ENCODE results near the gene KIAA1210. TPM values are rescaled to one million over a fixed set of nuclear protein-coding genes. Genes with fewer than 3 reads are reported as not detected.

Gene KIAA1210
- total RNA-seq, 1 experiment from 2014 or later, result not detected

DNA sequence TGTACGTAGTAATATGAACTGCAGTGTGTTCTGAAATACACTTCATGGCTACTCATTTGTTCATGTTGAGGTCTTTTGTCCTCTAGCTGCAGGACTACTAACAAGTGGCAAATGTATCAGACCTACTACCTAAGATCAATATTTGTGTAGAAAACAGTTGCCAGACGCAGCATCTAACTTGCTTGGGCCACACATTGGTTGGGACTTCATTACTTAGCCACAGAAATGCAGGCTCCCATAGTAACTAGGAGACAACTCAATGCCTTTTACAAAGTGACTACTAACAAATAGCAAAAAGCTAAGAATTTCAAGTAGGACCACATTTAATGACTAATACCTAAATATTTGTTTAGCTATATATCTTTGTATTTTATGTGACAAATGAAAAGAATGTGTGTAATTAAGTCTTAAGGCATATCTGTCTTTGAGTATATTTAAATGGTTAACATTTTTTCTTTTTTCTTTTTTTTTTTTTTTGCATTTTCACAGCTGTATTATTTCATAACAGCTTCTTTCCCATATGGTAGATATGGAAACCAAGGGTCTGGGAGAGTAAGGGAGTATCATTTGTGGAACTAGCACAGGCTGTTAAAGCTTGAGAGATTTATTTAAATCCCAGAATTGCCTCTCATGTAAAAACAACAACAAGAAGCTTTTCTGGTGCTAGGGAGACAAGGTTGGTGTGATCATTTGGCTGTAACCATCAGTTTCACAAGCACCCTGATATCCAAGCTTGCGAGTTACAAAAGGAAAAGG lies 52.2 kb downstream of the KIAA1210 start:
- BruUV-seq (replicated peaks), result no TSS peak
- Histone ChIP-seq H3K4me1 (ENCODE audit: insufficient read depth, low read length, poor library complexity, severe bottlenecking) (no peaks in the 10 kb centered on the region), H3K27ac (ENCODE audit: low read depth, low read length, poor library complexity, severe bottlenecking) (no peak overlapping the region), H3K4me3 (ENCODE audit: low read depth, low read length, poor library complexity, severe bottlenecking) (no peak overlapping the region), H3K9me3 (ENCODE audit: low read depth, low read length, poor library complexity, severe bottlenecking) (no peaks in the 10 kb centered on the region), H3K27me3 (replicated peaks; ENCODE audit: insufficient read depth, low read depth, low read length, poor library complexity) (peaks cover 14% of the 10 kb centered on the region), H3K36me3 (ENCODE audit: insufficient read depth, low read length, poor library complexity, severe bottlenecking) (no peaks in the 10 kb centered on the region)
- intact Hi-C loops (cut with micrococcal nuclease; ENCODE audit: unreplicated experiment), result no loop called here
- CTCF ChIA-PET, result no interaction called here
- TF ChIP-seq, protein P1, sequence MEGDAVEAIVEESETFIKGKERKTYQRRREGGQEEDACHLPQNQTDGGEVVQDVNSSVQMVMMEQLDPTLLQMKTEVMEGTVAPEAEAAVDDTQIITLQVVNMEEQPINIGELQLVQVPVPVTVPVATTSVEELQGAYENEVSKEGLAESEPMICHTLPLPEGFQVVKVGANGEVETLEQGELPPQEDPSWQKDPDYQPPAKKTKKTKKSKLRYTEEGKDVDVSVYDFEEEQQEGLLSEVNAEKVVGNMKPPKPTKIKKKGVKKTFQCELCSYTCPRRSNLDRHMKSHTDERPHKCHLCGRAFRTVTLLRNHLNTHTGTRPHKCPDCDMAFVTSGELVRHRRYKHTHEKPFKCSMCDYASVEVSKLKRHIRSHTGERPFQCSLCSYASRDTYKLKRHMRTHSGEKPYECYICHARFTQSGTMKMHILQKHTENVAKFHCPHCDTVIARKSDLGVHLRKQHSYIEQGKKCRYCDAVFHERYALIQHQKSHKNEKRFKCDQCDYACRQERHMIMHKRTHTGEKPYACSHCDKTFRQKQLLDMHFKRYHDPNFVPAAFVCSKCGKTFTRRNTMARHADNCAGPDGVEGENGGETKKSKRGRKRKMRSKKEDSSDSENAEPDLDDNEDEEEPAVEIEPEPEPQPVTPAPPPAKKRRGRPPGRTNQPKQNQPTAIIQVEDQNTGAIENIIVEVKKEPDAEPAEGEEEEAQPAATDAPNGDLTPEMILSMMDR (conservative IDR thresholded peaks at IDR 0.05; ENCODE audit: low read depth, low read length), result no peak
- TF ChIP-seq EZH2 (IDR thresholded peaks at IDR 0.05; ENCODE audit: borderline replicate concordance, low read depth, low read length, poor library complexity, severe bottlenecking), result no peak
- no peak for DNase-seq (ENCODE audit: low spot score)
- POLR2A ChIA-PET (ENCODE audit: low non-redundant PET), result no interaction called here

DNA sequence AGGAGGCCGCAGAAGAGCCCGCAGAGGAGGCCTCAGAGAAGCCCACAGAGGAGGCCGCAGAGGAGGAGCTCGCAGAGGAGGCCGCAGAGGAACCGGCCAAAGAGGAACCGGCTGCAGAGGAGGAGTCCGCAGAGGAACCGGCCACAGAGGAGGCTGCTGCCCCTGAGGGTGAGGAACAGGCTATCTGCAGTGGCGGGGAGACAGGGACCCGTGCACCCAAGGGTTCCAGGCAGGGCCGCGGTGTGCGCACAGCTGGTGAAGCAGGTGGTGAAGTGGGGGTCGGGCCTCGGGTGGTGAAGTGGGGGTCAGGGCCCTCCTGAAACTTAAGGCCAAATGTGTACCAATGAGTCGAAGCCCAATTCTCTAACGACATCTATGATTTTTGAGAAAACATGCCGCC lies 53.7 kb downstream of the KIAA1210 start:
- POLR2A ChIA-PET (ENCODE audit: low non-redundant PET), result no interaction called here
- no peak for DNase-seq (ENCODE audit: low spot score)

DNA sequence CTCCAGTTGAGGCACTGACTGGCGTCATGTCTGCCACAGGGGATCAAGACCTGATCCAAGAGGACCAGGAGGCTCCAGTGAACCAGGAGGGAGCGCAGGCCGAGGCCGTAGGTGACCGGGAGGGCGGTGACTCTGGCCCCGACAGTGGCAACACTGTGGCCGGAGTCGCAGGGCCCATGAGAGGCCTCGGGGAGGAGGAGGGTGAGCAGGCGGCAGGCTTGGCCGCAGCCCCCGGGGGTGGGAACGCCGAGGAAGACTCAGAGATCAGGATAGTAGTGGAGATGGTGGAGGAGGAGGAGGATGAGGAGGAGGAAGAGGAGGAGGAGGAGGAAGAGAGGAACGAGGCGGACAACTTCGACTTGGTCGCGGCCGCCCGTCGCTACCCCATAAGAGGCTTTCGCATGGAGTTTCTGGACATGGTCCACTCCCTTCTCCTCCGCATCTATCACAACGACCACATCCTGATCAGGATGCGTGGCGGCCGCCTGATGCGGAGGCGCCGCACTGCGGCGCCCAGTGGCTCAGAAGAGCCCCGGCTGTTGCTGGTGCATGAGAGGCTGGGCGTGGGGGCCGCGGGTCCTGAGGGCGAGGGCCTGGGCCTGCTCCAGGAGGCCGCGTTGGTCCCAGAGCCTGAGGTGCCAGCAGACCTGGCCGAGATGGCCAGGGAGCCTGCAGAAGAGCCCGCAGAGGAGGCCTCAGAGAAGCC lies 54.3 kb downstream of the KIAA1210 start:
- DNase-seq (ENCODE audit: low spot score), result no peak
- Histone ChIP-seq H3K4me3 (ENCODE audit: low read depth, low read length, poor library complexity, severe bottlenecking) (no peak overlapping the region), H3K36me3 (ENCODE audit: insufficient read depth, low read length, poor library complexity, severe bottlenecking) (no peaks in the 10 kb centered on the region), H3K9me3 (ENCODE audit: low read depth, low read length, poor library complexity, severe bottlenecking) (no peaks in the 10 kb centered on the region), H3K27ac (ENCODE audit: low read depth, low read length, poor library complexity, severe bottlenecking) (no peak overlapping the region), H3K4me1 (ENCODE audit: insufficient read depth, low read length, poor library complexity, severe bottlenecking) (no peaks in the 10 kb centered on the region), H3K27me3 (replicated peaks; ENCODE audit: insufficient read depth, low read depth, low read length, poor library complexity) (peaks cover 8% of the 10 kb centered on the region)
- intact Hi-C loops (cut with micrococcal nuclease; ENCODE audit: unreplicated experiment), result no loop called here
- ChIA-PET CTCF (no interaction called here), POLR2A (ENCODE audit: low non-redundant PET) (no interaction called here)
- no TSS peak for BruUV-seq (replicated peaks)
- TF ChIP-seq EZH2 (IDR thresholded peaks at IDR 0.05; ENCODE audit: borderline replicate concordance, low read depth, low read length, poor library complexity, severe bottlenecking), result no peak
- TF ChIP-seq, protein P1 (conservative IDR thresholded peaks at IDR 0.05; ENCODE audit: low read depth, low read length), result no peak

More for the DNA sequence above, 53.7 kb downstream of the KIAA1210 start:
- no peak for TF ChIP-seq EZH2 (IDR thresholded peaks at IDR 0.05; ENCODE audit: borderline replicate concordance, low read depth, low read length, poor library complexity, severe bottlenecking)
- TF ChIP-seq, protein P1 (conservative IDR thresholded peaks at IDR 0.05; ENCODE audit: low read depth, low read length), result no peak
- intact Hi-C loops (cut with micrococcal nuclease; ENCODE audit: unreplicated experiment), result no loop called here
- H3K4me3 ChIP-seq (ENCODE audit: low read depth, low read length, poor library complexity, severe bottlenecking), result no peak overlapping the region
- H3K9me3 ChIP-seq (ENCODE audit: low read depth, low read length, poor library complexity, severe bottlenecking), result no peaks in the 10 kb centered on the region
- CTCF ChIA-PET, result no interaction called here
- no peaks in the 10 kb centered on the region for H3K4me1 ChIP-seq (ENCODE audit: insufficient read depth, low read length, poor library complexity, severe bottlenecking)
- H3K36me3 ChIP-seq (ENCODE audit: insufficient read depth, low read length, poor library complexity, severe bottlenecking), result no peaks in the 10 kb centered on the region
- no TSS peak for BruUV-seq (replicated peaks)
- no peak overlapping the region for H3K27ac ChIP-seq (ENCODE audit: low read depth, low read length, poor library complexity, severe bottlenecking)
- peaks cover 10% of the 10 kb centered on the region for H3K27me3 ChIP-seq (replicated peaks; ENCODE audit: insufficient read depth, low read depth, low read length, poor library complexity)

Measured in A673 (cell line).